Activated CD4-positive, alpha-beta T cell treated with anti-CD3 and anti-CD28 coated beads for 36 hours (primary cell): ENCODE results near the gene THOP1. TPM values are rescaled to one million over a fixed set of nuclear protein-coding genes. Genes with fewer than 3 reads are reported as not detected.
"Not testable (repeated sequence)": the region's sequence is repeated elsewhere in the genome, so short reads cannot be mapped to it uniquely, and the experiment has no call there.

Experiments
- ATAC-seq: fragments of 200-7000 bp; cut with Tn5 transposase; one replicate; pipeline ENCODE4 v1.10.0; 2021; ENCODE audit warnings: mild to moderate bottlenecking, moderate library complexity
- CTCF ChIA-PET: fragments of 350-600 bp; sonication (Branson Sonifier 250); formaldehyde crosslinking; loops from one replicate; lab custom pipeline; 2021; ENCODE audit warnings: antibody characterized with exemption; lab: Charles Lee
- POLR2A ChIA-PET: fragments of 350-600 bp; sonication (Branson Sonifier 250); formaldehyde crosslinking; loops from one replicate; lab custom pipeline; 2021; ENCODE audit warnings: antibody characterized with exemption, inconsistent platforms; lab: Charles Lee
- DNase-seq: peaks from one replicate; pipeline ENCODE4 v3.0.0-alpha.2; 2020
- H3K27ac Mint-ChIP-seq: one replicate; pipeline ENCODE4 v1.8.0; 2021; ENCODE audit warnings: mixed read lengths
- H3K27me3 Mint-ChIP-seq: one replicate; pipeline ENCODE4 v1.8.0; 2021; ENCODE audit warnings: mixed read lengths
- H3K36me3 Mint-ChIP-seq: one replicate; pipeline ENCODE4 v1.8.0; 2021; ENCODE audit warnings: low read depth, mixed read lengths
- H3K4me1 Mint-ChIP-seq: one replicate; pipeline ENCODE4 v1.8.0; 2021; ENCODE audit warnings: mixed read lengths
- H3K4me3 Mint-ChIP-seq: one replicate; pipeline ENCODE4 v1.8.0; 2021; ENCODE audit warnings: mild to moderate bottlenecking, moderate library complexity, mixed read lengths
- H3K9me3 Mint-ChIP-seq: one replicate; pipeline ENCODE4 v1.8.0; 2021; ENCODE audit warnings: low read depth, mixed read lengths
- intact Hi-C, 2 experiments: fragments of 100-400 bp; cut with DNase I in 1 of 2; cut with micrococcal nuclease in 1 of 2; formaldehyde crosslinking; loops; one replicate each; pipeline versions ENCODE4 v1.14.2 to v1.15.1; 2022 to 2024; cut with DNase I, micrococcal nuclease
- total RNA-seq, 2 experiments: library from RNA; stranded (reverse); gene quantifications; one replicate each; pipeline ENCODE4 v1.2.3, GENCODE V29; 2021

THOP1 gene
- total RNA-seq, 2 experiments from 2014 or later, result 135 to 144 TPM

DNA sequence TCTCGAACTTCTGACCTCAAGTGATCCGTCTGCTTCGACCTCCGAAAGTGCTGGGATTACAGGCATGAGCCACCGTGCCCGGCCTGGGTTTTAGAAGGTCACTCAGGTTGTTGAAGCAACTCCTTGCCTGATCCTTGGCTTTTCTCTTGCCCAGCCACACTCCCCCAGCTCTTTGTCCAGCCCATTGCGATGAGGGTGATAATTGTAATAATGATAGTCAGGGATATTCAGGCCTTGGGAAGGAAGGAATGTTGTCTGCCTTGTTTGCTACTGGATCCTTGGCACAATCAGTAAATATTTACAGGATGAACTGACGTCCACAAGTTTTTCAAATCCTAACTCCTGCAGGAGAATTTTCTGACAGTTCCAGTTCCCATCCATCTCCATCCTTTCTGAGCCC lies 1.8 kb downstream of the THOP1 start:
- CTCF ChIA-PET, result no interaction called here
- POLR2A ChIA-PET, result no interaction called here
- Mint-ChIP-seq H3K36me3 (peaks cover 33% of the 10 kb centered on the region), H3K27ac (no peak overlapping the region), H3K27me3 (no peaks in the 10 kb centered on the region), H3K4me3 (peak overlapping the region; percentile 92), H3K9me3 (no peaks in the 10 kb centered on the region), H3K4me1 (peaks cover 49% of the 10 kb centered on the region)
- intact Hi-C loops, result loop anchor here in 1 of 2 experiments (10.0 kb wide), 1 partner anchor 622 kb away; the partner anchor contains the start of gene DOT1L
- DNase-seq, result no peak
- no peak for ATAC-seq

GRCh38 chr19:2788237-2788636 lies 2.9 kb downstream of the THOP1 start:
- Mint-ChIP-seq H3K9me3 (no peaks in the 10 kb centered on the region), H3K4me3 (no peak overlapping the region), H3K4me1 (peaks cover 45% of the 10 kb centered on the region), H3K27ac (no peak overlapping the region), H3K36me3 (peaks cover 37% of the 10 kb centered on the region), H3K27me3 (no peaks in the 10 kb centered on the region)
- intact Hi-C loops, result loop anchor here in 1 of 2 experiments (10.0 kb wide), 1 partner anchor 623 kb away; the partner anchor contains the start of gene DOT1L
- no peak for DNase-seq
- POLR2A ChIA-PET, result no interaction called here
- no peak for ATAC-seq
- CTCF ChIA-PET, result no interaction called here

DNA sequence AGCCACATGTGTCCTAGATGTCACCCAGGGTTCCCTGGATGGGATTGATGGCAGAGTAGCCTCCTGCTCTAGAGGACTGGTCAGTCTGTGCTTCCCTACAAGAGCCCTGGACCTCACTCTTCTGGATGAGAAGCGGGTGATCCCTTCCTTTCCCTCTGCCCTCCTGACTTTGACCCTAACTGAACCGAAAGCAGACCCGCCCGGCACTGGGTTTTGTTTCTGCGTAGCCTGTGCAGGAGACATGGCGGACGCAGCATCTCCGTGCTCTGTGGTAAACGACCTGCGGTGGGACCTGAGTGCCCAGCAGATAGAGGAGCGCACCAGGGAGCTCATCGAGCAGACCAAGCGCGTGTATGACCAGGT lies 4.9 kb downstream of the THOP1 start:
- H3K36me3 Mint-ChIP-seq, result peaks cover 50% of the 10 kb centered on the region
- no peaks in the 10 kb centered on the region for H3K9me3 Mint-ChIP-seq
- peaks cover 27% of the 10 kb centered on the region for H3K4me1 Mint-ChIP-seq
- H3K27ac Mint-ChIP-seq, result no peak overlapping the region
- no peak overlapping the region for H3K4me3 Mint-ChIP-seq
- no peaks in the 10 kb centered on the region for H3K27me3 Mint-ChIP-seq
- intact Hi-C loops, result no loop called here
- ATAC-seq, result no peak
- ChIA-PET POLR2A (no interaction called here), CTCF (no interaction called here)
- no peak for DNase-seq

DNA sequence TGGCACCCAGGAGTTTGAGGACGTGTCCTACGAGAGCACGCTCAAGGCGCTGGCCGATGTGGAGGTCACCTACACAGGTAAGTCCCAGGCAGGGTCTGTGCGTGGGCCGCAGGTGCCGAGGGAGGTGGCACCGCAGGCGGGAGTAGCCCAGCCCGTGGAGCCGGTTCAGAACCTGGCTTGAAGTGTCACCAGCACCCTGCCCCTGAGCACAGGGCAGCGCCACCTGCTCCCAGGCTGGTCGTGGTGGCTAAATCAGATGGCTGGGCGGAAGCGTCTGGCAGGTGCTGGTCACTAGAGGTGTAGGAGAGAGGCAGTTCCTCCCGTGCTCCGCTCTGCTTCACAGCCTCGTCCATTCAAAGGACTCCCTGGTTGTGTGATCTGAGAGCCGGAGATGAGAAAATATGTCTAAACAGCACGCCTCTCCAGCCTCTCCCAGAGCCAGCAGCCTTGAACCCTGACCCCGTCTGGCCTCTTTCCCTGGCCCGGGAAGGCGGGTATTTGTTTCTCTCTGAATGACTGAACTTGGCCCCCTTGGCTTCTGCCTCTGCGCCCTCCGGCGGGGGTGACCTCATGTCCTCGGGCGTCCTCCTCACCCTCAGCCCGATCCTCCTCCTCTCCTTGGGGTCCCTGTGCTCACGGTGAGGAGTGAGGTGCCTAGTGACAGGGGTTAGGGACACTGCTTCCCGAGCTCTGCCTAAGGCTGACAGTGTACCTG lies 5.4 kb downstream of the THOP1 start:
- intact Hi-C loops, result no loop called here
- POLR2A ChIA-PET, result no interaction called here
- DNase-seq, result no peak
- ATAC-seq, result no peak
- H3K4me3 Mint-ChIP-seq, result no peak overlapping the region
- H3K27me3 Mint-ChIP-seq, result no peaks in the 10 kb centered on the region
- peaks cover 27% of the 10 kb centered on the region for H3K4me1 Mint-ChIP-seq
- H3K36me3 Mint-ChIP-seq, result peaks cover 55% of the 10 kb centered on the region
- CTCF ChIA-PET, result no interaction called here
- no peak overlapping the region for H3K27ac Mint-ChIP-seq
- no peaks in the 10 kb centered on the region for H3K9me3 Mint-ChIP-seq

GRCh38 chr19:2791440-2791839 lies 6.1 kb downstream of the THOP1 start:
- ATAC-seq (no peak), DNase-seq (no peak)
- peaks cover 23% of the 10 kb centered on the region for H3K4me1 Mint-ChIP-seq
- no peaks in the 10 kb centered on the region for H3K27me3 Mint-ChIP-seq
- H3K27ac Mint-ChIP-seq, result no peak overlapping the region
- no peak overlapping the region for H3K4me3 Mint-ChIP-seq
- CTCF ChIA-PET, result no interaction called here
- intact Hi-C loops, result no loop called here
- H3K9me3 Mint-ChIP-seq, result no peaks in the 10 kb centered on the region
- H3K36me3 Mint-ChIP-seq, result peaks cover 60% of the 10 kb centered on the region
- POLR2A ChIA-PET, result no interaction called here

- Mint-ChIP-seq H3K9me3 (no peaks in the 10 kb centered on the region), H3K27me3 (no peaks in the 10 kb centered on the region), H3K36me3 (peaks cover 61% of the 10 kb centered on the region), H3K4me1 (peaks cover 23% of the 10 kb centered on the region), H3K4me3 (no peak overlapping the region), H3K27ac (no peak overlapping the region)
- intact Hi-C loops, result no loop called here
- ATAC-seq (no peak), DNase-seq (no peak)
- CTCF ChIA-PET, result no interaction called here
- POLR2A ChIA-PET, result no interaction called here
These were observed 6.6 kb downstream of the THOP1 start for GRCh38 chr19:2791876-2792275.

DNA sequence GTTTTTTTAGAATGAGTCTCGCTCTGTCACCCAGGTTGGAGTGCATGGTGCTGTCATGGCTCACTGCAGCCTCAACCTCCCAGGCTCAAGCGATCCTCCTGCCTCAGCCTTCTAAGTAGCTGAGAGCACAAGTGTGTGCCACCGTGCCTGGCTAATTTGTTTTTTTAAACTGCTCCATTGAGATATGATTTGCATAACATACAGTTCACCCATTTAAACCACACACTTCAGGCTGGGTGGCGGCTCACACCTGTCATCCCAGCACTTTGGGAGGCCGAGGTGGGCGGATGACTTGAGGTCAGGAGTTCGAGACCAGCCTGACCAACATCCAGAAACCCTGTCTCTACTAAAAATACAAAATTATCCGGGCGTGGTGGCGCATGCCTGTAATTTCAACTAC lies 7.4 kb downstream of the THOP1 start:
- peaks cover 17% of the 10 kb centered on the region for H3K4me1 Mint-ChIP-seq
- H3K27me3 Mint-ChIP-seq, H3K27ac Mint-ChIP-seq, H3K9me3 Mint-ChIP-seq, intact Hi-C loops, POLR2A ChIA-PET, H3K4me3 Mint-ChIP-seq, DNase-seq, CTCF ChIA-PET, ATAC-seq: not testable (repeated sequence)
- peaks cover 58% of the 10 kb centered on the region for H3K36me3 Mint-ChIP-seq

- Mint-ChIP-seq H3K27ac (no peak overlapping the region), H3K9me3 (no peaks in the 10 kb centered on the region), H3K4me1 (peaks cover 15% of the 10 kb centered on the region), H3K36me3 (peaks cover 55% of the 10 kb centered on the region), H3K27me3 (no peaks in the 10 kb centered on the region), H3K4me3 (no peak overlapping the region)
- ATAC-seq, result no peak
- no peak for DNase-seq
- POLR2A ChIA-PET, result no interaction called here
- CTCF ChIA-PET, result no interaction called here
- intact Hi-C loops, result no loop called here
These were observed 7.8 kb downstream of the THOP1 start for GRCh38 chr19:2793126-2793525.

DNA sequence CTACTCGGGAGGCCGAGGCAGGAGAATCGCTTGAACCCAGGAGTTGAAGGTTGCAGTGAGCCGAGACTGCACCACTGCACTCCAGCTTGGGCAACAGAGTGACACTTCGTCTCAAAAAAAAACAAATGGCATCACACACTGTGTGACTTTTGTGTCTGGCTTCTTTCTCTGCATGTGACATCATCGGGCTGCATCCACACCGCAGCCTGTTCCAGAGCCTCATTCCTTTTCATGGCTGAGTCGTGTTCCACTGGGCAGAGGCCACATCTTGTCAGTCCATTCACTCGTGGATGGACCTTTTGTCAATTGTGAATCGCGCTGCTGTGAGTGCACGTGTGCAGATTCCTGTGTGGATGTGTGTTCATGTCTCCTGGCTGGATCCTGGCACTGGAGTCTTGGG lies 8.3 kb downstream of the THOP1 start:
- ChIA-PET POLR2A (no interaction called here), CTCF (interaction anchor here (0.6 kb wide), 1 partner anchor 205 kb away, joined by 3 read pairs; no protein-coding TSS in a partner anchor)
- Mint-ChIP-seq H3K27ac (no peak overlapping the region), H3K4me3 (no peak overlapping the region), H3K9me3 (no peaks in the 10 kb centered on the region), H3K36me3 (peaks cover 51% of the 10 kb centered on the region), H3K27me3 (no peaks in the 10 kb centered on the region), H3K4me1 (peaks cover 11% of the 10 kb centered on the region)
- intact Hi-C loops, result no loop called here
- no peak for ATAC-seq
- no peak for DNase-seq

DNA sequence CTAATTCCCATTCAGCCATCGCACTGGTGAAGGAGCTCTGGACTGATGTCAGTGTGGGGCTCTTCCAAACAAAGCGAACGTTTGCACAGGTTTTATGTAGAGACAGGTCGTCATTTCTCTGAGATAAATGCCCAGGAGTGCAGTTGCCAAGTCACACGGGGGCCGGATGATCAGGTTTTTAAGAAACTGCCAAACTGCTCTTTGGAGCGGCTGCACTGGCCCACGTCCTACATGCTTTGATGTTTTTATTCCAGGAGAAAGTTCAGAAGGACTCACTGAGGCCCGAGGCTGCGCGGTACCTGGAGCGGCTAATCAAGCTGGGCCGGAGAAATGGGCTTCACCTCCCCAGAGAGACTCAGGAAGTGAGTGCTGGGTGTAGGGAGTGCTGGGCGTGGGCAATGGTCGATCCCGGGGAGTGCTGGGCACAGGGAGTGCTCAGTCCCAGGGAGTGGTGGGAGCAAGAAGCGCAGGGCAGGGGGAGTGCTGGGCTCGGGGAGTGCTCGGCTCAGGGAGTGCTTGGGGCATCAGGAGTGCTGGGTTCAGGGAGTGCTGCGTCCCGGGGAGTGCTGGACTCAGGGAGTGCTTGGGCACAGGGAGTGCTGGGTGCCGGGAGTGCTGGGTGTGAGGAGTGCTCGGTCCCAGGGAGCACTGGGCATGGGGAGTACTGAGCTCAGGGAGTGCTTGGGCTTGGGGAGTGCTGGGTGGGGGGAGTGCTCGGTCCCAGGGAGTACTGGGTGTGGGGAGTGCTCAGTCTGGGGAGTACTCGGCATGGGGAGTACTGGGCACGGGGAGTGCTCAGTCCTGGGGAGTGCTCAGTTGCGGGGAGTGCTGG lies 10.7 kb downstream of the THOP1 start:
- ATAC-seq (no peak), DNase-seq (no peak)
- Mint-ChIP-seq H3K4me1 (no peaks in the 10 kb centered on the region), H3K36me3 (peaks cover 43% of the 10 kb centered on the region), H3K9me3 (no peaks in the 10 kb centered on the region), H3K27me3 (no peaks in the 10 kb centered on the region), H3K4me3 (no peak overlapping the region), H3K27ac (no peak overlapping the region)
- intact Hi-C loops, result no loop called here
- ChIA-PET CTCF (no interaction called here), POLR2A (no interaction called here)

GRCh38 chr19:2796659-2797266 lies 11.5 kb downstream of the THOP1 start:
- Mint-ChIP-seq H3K36me3 (peaks cover 46% of the 10 kb centered on the region), H3K27ac (no peak overlapping the region), H3K27me3 (no peaks in the 10 kb centered on the region), H3K4me3 (no peak overlapping the region), H3K9me3 (no peaks in the 10 kb centered on the region), H3K4me1 (no peaks in the 10 kb centered on the region)
- no peak for ATAC-seq
- ChIA-PET POLR2A (no interaction called here), CTCF (no interaction called here)
- intact Hi-C loops, result no loop called here
- DNase-seq, result no peak
